ENCODE measurements around the gene SDHA.

DNA sequence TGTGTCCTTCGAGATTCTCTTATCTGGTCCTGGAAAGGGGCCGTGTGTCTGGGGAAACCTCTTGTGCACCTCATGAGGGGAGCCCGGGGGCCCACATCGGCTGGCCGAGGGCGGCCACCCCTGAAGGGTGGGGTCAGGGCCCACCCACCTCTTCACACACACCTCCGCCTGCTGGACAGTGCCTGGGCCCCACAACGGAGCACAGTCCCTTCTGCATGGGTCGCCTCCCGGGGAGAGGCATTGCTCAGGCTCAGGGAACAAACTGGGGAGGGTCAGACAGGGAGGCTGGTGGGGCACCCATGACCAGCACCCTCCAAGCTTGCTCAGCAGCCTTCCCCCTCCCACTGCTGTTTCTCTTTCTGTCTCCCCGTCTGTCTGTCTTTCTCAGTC is 28.1 kb upstream of the SDHA start:
- no peak for TF ChIP-seq POLR2A (IDR thresholded peaks at IDR 0.05)
- TF ChIP-seq, protein P1, sequence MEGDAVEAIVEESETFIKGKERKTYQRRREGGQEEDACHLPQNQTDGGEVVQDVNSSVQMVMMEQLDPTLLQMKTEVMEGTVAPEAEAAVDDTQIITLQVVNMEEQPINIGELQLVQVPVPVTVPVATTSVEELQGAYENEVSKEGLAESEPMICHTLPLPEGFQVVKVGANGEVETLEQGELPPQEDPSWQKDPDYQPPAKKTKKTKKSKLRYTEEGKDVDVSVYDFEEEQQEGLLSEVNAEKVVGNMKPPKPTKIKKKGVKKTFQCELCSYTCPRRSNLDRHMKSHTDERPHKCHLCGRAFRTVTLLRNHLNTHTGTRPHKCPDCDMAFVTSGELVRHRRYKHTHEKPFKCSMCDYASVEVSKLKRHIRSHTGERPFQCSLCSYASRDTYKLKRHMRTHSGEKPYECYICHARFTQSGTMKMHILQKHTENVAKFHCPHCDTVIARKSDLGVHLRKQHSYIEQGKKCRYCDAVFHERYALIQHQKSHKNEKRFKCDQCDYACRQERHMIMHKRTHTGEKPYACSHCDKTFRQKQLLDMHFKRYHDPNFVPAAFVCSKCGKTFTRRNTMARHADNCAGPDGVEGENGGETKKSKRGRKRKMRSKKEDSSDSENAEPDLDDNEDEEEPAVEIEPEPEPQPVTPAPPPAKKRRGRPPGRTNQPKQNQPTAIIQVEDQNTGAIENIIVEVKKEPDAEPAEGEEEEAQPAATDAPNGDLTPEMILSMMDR (IDR thresholded peaks at IDR 0.05), result no peak
- no peak for TF ChIP-seq EP300 (IDR thresholded peaks at IDR 0.05; ENCODE audit: low read depth)
- no peak for TF ChIP-seq POLR2AphosphoS5 (IDR thresholded peaks at IDR 0.05)
